Mesothelial cell of epicardium (in vitro differentiated cells): ENCODE measurements around the gene DLX4. TPM values are rescaled to one million over a fixed set of nuclear protein-coding genes. Genes with fewer than 3 reads are reported as not detected.

Experiments
- DNase-seq, 2 experiments: peaks; one replicate each; pipeline ENCODE4 v3.0.0; 2021; ENCODE audit warnings: low spot score in 2 of 2; ENCODE audit not compliant: unreplicated experiment in 2 of 2
- H3K27ac Mint-ChIP-seq: 2 replicates; pipeline ENCODE4 v1.8.0; 2021; ENCODE audit warnings: mixed read lengths
- H3K27me3 Mint-ChIP-seq: 2 replicates; pipeline ENCODE4 v1.8.0; 2021; ENCODE audit warnings: low read depth, mixed read lengths
- H3K36me3 Mint-ChIP-seq: 2 replicates; pipeline ENCODE4 v1.8.0; 2021; ENCODE audit warnings: mixed read lengths
- H3K4me1 Mint-ChIP-seq: 2 replicates; pipeline ENCODE4 v1.8.0; 2021; ENCODE audit warnings: mixed read lengths
- H3K4me3 Mint-ChIP-seq: 2 replicates; pipeline ENCODE4 v1.8.0; 2021; ENCODE audit warnings: mild to moderate bottlenecking, moderate library complexity, mixed read lengths
- H3K9me3 Mint-ChIP-seq: 2 replicates; pipeline ENCODE4 v1.8.0; 2021; ENCODE audit warnings: mixed read lengths
- CTCF ChIP-seq: fragments of 200-600 bp; sonication (generic); IDR thresholded peaks from one replicate; pipeline ENCODE4 v1.5.0; 2021; ENCODE audit warnings: antibody characterized with exemption; ENCODE audit not compliant: unreplicated experiment
- total RNA-seq: library from RNA; stranded (reverse); gene quantifications from 3 replicates; pipeline ENCODE4 v1.2.1, GENCODE V29; 2021

The DLX4 gene
- total RNA-seq, 1 donor from 2014 or later = 2.7 TPM

- H3K27me3 Mint-ChIP-seq = peaks cover 94% of the 10 kb centered on the region
- H3K27ac Mint-ChIP-seq = no peak overlapping the region
- no peak overlapping the region for H3K4me3 Mint-ChIP-seq
- no peaks in the 10 kb centered on the region for H3K9me3 Mint-ChIP-seq
- peaks cover 30% of the 10 kb centered on the region for H3K4me1 Mint-ChIP-seq
- TF ChIP-seq CTCF = no peak
- DNase-seq = no peak
- no peaks in the 10 kb centered on the region for H3K36me3 Mint-ChIP-seq
Observed at GRCh38 chr17:49965524-49965909, 3.5 kb upstream of the DLX4 start.

DNA sequence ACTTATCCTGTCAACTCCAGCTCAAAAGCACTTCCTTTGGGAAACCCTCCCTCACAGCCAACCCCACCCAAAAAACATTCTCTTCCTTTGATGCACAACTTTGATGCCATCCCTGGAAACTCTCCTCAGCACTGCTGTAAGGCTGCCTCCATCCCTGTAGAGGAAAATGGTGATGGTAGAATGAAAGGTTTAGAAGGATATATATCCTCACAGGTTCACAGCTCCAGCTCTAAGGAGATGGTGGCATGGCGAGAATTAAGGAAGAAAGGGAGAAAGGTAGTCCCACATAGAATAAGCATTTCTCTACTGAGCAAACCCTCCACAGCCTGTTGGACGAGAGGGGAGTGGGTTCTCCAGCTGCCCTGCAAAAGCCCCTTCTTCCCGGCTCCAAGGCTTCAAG lies 2.2 kb upstream of the DLX4 start:
- Mint-ChIP-seq H3K27me3 (peaks cover 97% of the 10 kb centered on the region), H3K9me3 (no peaks in the 10 kb centered on the region), H3K4me1 (peaks cover 37% of the 10 kb centered on the region), H3K36me3 (no peaks in the 10 kb centered on the region), H3K4me3 (no peak overlapping the region), H3K27ac (no peak overlapping the region)
- DNase-seq = no peak
- no peak for TF ChIP-seq CTCF

DNA sequence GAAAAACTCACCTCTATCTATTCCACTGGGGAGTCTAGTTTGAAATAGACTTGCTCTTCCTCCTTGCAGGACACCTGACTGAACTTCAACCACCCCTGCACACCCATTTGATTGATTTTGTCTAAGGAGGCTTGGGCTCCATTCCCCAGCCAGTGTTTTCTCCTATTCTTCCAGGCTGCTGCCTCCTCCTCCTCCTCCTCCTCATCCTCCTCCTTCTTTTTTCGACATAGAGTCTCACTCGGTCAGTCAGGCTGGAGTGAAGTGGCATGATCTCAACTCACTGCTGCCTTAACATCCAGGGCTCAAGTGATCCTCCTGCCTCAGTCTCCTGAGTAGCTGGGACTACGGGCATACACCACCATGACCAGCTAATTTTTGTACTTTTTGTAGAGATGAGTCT lies 1.8 kb upstream of the DLX4 start:
- Mint-ChIP-seq H3K36me3 (no peaks in the 10 kb centered on the region), H3K4me1 (peaks cover 40% of the 10 kb centered on the region), H3K27me3 (peaks cover 98% of the 10 kb centered on the region), H3K9me3 (no peaks in the 10 kb centered on the region), H3K4me3 (no peak overlapping the region), H3K27ac (no peak overlapping the region)
- TF ChIP-seq CTCF = no peak
- DNase-seq = no peak

- no peaks in the 10 kb centered on the region for H3K9me3 Mint-ChIP-seq
- H3K36me3 Mint-ChIP-seq = no peaks in the 10 kb centered on the region
- no peak for TF ChIP-seq CTCF
- peak overlapping the region; percentile 16 for H3K27ac Mint-ChIP-seq
- peak overlapping the region; percentile 63 for H3K4me3 Mint-ChIP-seq
- peaks cover 98% of the 10 kb centered on the region for H3K27me3 Mint-ChIP-seq
- H3K4me1 Mint-ChIP-seq = peaks cover 43% of the 10 kb centered on the region
- DNase-seq = no peak
Observed at GRCh38 chr17:49967621-49968404, 1.2 kb upstream of the DLX4 start.

DNA sequence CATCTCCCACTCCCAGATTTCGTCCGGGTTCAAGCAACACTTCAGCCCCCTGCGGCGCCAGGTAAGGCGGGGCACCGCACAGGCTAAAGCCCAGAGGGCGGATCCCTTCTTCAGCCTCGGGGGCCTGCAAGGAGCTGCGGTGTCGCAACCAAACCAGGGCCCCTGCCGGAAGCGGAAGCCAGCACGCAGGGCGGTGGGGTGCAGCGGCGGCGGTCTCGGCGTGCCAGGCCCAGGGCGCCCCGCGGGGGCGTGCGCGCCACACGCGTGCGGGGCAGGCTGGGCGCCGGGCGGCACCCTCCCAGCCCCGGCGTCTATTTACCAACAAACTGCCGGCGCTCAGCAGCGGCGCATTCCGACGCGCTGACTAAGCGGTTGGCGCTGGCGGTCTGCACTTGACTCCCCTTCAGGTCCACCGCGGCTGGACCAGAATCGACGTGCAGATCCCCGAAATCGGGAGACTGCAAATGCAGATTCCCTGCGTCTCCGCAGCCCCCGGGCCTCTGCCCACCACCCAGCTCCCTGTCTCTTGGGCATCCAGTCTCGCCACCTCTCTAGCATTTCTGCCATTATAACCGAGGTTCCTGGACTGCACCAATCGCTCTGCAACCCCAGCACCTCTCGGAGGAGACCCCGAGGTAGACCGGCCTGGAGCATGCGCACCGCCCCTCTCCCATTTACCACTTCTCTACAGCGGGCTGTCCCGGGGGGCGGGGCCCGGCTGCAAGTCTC lies 421 bp upstream of the DLX4 start:
- H3K36me3 Mint-ChIP-seq = no peaks in the 10 kb centered on the region
- peak; percentile 66 to 81 for DNase-seq
- H3K27ac Mint-ChIP-seq = peak overlapping the region; percentile 96
- peak overlapping the region; percentile 86 for H3K4me3 Mint-ChIP-seq
- H3K27me3 Mint-ChIP-seq = peaks cover 98% of the 10 kb centered on the region
- no peaks in the 10 kb centered on the region for H3K9me3 Mint-ChIP-seq
- H3K4me1 Mint-ChIP-seq = peaks cover 43% of the 10 kb centered on the region
- no peak for TF ChIP-seq CTCF
